ENCODE measurements around the gene SRP54.
"Not testable (repeated sequence)": the region's sequence is repeated elsewhere in the genome, so short reads cannot be mapped to it uniquely, and the experiment has no call there.

Gene SRP54

DNA sequence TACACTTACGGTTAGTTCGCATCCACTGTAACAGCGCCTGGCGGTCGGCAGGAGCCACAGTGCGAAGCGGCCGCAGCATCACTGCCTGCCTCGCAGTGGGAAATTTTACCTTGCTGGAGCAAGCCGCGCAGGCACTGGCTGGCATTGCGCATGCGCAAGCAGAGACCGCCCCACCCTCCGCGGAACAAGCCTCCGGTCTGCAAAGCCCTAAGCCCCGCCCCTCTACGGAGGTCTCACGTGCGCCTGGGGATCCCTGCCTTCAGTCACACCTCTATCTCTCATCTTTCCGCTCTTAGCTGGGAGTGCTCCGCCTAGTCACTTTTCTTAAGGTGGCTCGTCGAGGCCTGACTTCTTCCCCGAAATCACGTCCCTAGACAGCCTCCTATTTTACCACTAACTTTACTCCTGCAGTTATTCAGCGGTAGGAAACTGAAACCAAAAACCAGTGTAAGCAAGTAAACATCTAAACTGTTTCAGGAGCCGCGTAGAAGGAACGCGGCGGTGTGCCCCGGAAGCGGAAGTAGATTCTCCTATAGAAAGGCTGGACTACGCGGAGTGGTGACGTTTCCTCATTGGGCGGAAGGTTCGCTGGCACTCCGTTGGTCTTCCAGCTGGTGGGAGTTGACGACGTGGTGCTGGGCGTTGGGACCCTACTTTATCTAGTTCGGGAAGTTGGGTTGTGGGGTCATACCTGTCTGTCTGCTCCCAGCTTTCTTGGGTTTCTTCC is at the start of gene SRP54:
TSS of gene SRP54 (plus strand) at position 572 of the 727 bp plus-strand sequence. CDS start 13,718 bp downstream, outside the sequence.
- peak; percentile 99 for DNase-seq (ENCODE audit: low spot score)

GRCh38 chr14:34933301-34933700 is 49.5 kb upstream of the SRP54 start:
- no peak for DNase-seq (ENCODE audit: low spot score)

DNA sequence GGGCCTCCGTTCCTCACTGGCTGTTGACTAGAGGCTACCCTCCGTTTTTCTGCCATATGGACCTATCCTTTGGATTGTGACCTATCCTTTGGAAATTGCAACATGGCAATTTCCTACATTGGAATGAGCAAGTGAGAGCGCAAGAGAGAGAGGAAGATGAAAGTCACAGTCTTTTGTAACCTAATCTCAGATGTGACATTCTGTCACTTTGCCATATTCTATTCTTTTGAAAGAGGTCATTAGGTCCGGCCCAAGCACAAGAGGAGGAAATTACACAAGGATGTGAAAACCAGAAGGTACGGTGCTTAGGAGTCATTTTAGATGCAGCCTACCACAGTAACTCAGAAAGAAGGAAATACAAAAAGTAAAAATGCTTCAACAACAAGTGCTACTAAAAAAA is 47.3 kb upstream of the SRP54 start:
- DNase-seq (ENCODE audit: low spot score): no peak

GRCh38 chr14:34937442-34937841 is 45.4 kb upstream of the SRP54 start:
- DNase-seq (ENCODE audit: low spot score): no peak

- no peak for DNase-seq (ENCODE audit: low spot score)
Observed at GRCh38 chr14:34937876-34938275, 44.9 kb upstream of the SRP54 start.

- DNase-seq (ENCODE audit: low spot score): no peak
Observed at GRCh38 chr14:34943506-34943905, 39.3 kb upstream of the SRP54 start.

- DNase-seq (ENCODE audit: low spot score): no peak
Observed at GRCh38 chr14:34944744-34945143, 38.0 kb upstream of the SRP54 start.

- DNase-seq (ENCODE audit: low spot score): no peak
Observed at GRCh38 chr14:34946699-34947098, 36.1 kb upstream of the SRP54 start.

GRCh38 chr14:34951286-34951685 is 31.5 kb upstream of the SRP54 start:
- no peak for DNase-seq (ENCODE audit: low spot score)

GRCh38 chr14:34956931-34957330 is 25.9 kb upstream of the SRP54 start:
- no peak for DNase-seq (ENCODE audit: low spot score)

DNA sequence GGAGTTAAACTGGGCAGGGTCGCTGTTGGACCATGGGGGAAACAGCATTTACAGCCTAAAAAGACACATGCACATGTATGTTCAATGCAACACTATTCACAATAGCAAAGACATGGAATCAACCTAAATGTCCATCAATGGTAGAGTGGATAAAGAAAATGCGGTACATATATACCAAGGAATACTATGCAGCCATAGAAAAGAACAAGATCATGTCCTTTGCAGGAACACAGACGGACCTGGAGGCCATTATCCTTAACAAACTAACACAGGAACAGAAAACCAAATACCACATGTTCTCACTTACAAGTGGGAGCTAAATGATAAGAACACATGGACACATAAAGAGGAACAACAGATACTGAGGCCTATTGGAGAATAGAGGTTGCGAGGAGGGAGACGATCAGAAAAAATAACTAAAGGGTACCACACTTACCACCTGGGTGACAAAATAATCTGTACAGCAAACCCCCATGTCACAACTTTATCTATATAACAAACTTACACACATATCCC is 25.0 kb upstream of the SRP54 start:
- no peak for DNase-seq (ENCODE audit: low spot score)

GRCh38 chr14:34962106-34962505 is 20.7 kb upstream of the SRP54 start:
- not testable (repeated sequence) for DNase-seq (ENCODE audit: low spot score)

GRCh38 chr14:34964977-34965764 is 17.6 kb upstream of the SRP54 start:
- DNase-seq (ENCODE audit: low spot score): no peak

GRCh38 chr14:34965912-34966311 is 16.9 kb upstream of the SRP54 start:
- no peak for DNase-seq (ENCODE audit: low spot score)

DNA sequence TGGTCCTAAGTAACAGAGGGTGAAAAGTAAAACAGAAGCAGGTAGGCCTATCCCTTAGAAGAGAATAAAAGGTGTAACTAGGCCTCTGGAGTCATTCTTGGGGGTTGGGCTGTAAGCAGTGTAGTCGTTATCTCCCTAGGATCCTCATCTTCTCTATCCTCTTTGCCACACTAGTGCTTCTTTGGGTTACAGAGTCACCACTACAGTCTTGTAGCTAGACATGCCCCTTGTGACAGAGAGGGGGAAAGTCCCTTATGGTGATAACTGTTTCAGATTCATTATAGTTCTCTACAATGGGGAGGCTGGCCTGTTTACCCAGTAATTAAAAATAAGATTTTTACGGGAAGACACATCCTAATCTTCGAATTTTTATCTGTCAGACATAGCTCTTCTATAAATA is 16.4 kb upstream of the SRP54 start:
- DNase-seq (ENCODE audit: low spot score): no peak

GRCh38 chr14:34970665-34971064 is 12.1 kb upstream of the SRP54 start:
- DNase-seq (ENCODE audit: low spot score): no peak

DNA sequence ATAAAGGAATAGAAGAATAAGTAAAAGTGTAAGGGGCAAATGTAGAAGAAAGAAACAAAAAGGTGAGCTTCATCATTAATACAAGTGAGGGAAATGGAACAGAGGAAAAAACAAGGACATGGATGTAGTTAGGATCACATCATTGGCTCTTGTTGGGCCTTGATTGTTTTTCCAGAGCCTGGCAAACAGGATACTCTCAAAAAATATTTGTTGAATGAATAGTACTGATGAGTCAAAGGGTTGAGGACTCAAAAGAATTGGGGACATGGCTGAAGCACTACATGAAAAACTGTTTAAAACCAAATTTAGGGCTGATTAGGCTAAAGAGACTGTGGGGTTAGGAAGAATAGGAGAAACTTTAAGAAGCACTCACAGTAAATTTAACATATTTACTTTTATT is 11.4 kb upstream of the SRP54 start:
- DNase-seq (ENCODE audit: low spot score): no peak

DNA sequence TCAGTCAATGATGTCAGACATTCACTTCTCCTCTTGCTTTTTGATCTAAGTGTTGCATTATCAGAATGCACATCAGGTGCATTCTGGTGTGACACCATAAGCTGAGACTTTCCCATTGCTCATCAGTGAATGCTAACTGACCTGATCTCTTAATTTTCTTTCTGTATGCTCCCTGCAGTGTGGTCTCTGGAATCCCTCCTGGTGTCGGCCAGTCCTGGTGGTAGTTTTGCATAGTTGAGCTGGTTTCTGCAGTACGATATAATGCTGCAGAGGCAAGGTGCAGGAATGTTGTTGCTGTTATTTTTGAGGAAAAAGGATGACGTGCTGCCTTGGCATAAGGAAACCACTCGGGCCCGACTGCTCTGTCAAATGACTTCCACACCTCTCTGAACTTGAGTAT is 11.0 kb upstream of the SRP54 start:
- no peak for DNase-seq (ENCODE audit: low spot score)

DNA sequence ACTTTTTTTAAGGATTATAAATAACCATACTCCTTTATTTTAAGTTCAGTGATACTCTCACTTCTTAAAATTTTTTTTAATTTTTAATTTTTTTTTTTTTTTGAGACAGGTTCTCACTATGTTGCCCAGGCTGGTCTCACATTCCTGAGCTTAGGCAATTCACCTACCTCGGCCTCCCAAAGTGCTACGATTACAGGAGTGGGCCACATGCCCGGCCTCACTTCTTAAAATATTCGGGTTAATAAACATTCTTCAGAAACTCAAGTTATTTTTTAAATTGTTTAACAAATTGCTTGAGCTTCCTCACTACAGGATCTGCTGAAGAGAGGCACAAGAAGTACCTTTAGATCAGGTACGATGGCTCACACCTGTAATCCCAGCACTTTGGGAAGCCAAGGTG is 4.3 kb upstream of the SRP54 start:
- DNase-seq (ENCODE audit: low spot score): no peak

DNA sequence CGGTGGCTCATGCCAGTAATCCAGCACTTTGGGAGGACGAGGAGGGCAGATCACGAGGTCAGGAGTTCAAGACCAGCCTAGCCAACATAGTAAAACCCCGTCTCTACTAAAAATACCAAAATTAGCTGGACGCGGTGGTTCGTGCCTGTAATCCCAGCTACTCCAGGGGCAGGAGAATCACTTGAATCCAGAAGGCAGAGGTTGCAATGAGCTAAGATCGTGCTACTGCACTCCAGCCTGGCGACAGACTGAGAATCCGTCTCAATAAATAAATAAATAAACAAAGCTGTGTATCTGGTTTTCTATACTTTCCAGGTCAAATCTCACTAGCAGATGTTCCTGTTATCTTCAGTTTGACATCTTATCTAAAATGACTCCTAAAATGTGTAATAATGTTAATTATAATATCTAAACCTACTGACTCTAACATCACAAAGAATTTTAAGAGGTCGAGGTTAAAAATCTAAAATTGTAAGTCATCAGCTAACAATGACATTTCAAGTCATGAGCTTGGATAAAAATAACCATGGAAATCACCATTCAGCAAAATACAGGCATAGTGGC is 2.4 kb upstream of the SRP54 start:
- no peak for DNase-seq (ENCODE audit: low spot score)

GRCh38 chr14:34981743-34982420 is 910 bp upstream of the SRP54 start:
- no peak for DNase-seq (ENCODE audit: low spot score)

DNA sequence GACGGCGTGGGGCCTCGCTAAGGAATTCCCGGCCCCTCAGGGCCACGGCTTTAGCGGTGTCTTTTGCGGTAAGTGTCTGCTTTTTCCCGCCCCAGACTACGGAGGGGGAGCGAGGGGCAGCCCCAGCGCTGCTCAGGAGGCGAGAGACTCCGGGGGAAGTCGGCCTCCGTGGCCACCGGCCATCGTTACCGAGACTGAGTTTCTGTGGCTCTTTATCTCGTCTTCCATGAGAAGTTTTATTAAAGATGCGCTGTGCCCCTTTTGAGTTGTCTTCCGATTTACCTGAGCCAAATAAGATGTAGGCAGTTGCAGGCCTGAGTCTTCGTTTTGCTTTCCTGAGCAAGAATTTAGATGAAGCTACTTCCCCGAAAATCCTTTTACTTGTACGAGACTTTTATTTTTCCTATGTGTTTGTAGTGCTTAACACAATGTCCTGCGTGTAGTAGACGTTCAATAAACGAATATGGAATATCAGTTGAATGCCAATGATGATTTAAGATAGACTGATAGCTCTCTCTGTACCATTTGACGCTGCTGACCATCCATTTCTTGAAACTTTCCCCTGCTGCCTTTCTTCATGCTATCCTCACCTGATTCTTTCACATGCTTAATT is 462 bp downstream of the SRP54 start:
- no peak for DNase-seq (ENCODE audit: low spot score)
